ENCODE measurements around the gene EIF4E2. TPM values are rescaled to one million over a fixed set of nuclear protein-coding genes. Genes with fewer than 3 reads are reported as not detected.

EIF4E2 gene
- total RNA-seq, 3 donors from 2014 or later (not counting 1 experiment from before 2014, with no cell fraction given), result 62.2 to 67.6 (median 63.5) TPM

DNA sequence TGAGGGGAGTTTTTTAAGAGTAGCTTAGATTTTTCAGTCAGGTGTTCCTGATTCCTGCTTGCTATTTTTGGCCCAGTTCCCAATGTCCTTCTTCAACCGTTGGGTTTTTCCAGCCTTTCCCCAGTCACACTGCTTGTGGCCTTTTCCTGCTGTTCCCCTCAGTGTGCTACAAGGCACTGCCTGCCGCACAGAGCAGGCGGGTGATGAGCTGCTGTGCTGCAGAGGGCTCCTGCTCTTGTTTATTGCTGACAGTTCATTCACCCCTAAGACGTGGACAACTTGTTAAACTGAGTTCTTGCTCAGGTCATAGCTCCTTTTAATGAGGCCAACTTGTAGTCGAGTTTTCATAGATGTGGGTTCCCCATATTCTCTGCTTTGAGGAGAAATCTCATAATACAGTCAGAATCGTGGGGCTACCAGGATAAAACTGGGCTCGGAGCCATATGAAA, 20.6 kb downstream of the EIF4E2 start:
- H3K36me3 ChIP-seq (ENCODE audit: control insufficient read depth, insufficient read depth, low read length), result peaks cover 74% of the 10 kb centered on the region
- TF ChIP-seq, protein P1, sequence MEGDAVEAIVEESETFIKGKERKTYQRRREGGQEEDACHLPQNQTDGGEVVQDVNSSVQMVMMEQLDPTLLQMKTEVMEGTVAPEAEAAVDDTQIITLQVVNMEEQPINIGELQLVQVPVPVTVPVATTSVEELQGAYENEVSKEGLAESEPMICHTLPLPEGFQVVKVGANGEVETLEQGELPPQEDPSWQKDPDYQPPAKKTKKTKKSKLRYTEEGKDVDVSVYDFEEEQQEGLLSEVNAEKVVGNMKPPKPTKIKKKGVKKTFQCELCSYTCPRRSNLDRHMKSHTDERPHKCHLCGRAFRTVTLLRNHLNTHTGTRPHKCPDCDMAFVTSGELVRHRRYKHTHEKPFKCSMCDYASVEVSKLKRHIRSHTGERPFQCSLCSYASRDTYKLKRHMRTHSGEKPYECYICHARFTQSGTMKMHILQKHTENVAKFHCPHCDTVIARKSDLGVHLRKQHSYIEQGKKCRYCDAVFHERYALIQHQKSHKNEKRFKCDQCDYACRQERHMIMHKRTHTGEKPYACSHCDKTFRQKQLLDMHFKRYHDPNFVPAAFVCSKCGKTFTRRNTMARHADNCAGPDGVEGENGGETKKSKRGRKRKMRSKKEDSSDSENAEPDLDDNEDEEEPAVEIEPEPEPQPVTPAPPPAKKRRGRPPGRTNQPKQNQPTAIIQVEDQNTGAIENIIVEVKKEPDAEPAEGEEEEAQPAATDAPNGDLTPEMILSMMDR (IDR thresholded peaks at IDR 0.05), result no peak
- intact Hi-C loops (cut with micrococcal nuclease), result no loop called here

DNA sequence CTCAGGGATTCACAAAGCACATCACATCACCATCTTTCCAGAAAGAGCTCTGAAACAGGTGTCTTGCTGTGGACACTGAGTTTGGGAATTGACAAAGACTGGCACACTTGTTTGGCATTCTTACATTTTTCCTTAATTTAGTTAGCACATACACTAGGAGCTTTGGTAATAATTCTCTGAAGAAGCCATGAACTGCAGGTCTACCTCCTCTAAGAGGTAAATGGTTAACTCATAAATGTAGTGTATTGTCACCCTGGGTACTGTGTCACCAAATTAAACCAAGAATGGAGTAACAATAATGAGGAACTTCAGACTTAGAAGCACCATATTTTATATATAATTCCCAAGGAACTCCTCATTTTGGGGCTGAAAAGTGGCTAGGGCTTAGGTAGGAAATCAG, 22.6 kb downstream of the EIF4E2 start:
- no peaks in the 10 kb centered on the region for H3K27me3 ChIP-seq (ENCODE audit: control insufficient read depth, insufficient read depth, low read length)
- Mint-ChIP-seq H3K9me3 (no peaks in the 10 kb centered on the region), H3K27ac (no peak overlapping the region), H3K4me1 (peaks cover 5 to 7% of the 10 kb centered on the region in 2 donors), H3K27me3 (ENCODE audit: low read depth in 2 of 2) (no peaks in the 10 kb centered on the region), H3K4me3 (no peak overlapping the region), H3K36me3 (no peaks in the 10 kb centered on the region)
- no peaks in the 10 kb centered on the region for H3K4me1 ChIP-seq (ENCODE audit: control insufficient read depth, insufficient read depth, low read length)
- no peak for ATAC-seq
- H3K27ac ChIP-seq (ENCODE audit: low read length), result no peak overlapping the region
- no peaks in the 10 kb centered on the region for H3K9me3 ChIP-seq (ENCODE audit: control insufficient read depth, insufficient read depth, low read length)
- TF ChIP-seq, protein P1 (IDR thresholded peaks at IDR 0.05), result no peak
- H3K4me3 ChIP-seq (ENCODE audit: low read length), result no peak overlapping the region
- intact Hi-C loops (cut with micrococcal nuclease), result no loop called here
- DNase-seq, result no peak
- H3K36me3 ChIP-seq (ENCODE audit: control insufficient read depth, insufficient read depth, low read length), result peaks cover 64% of the 10 kb centered on the region

More for the DNA sequence above, 20.6 kb downstream of the EIF4E2 start:
- ATAC-seq, result no peak
- Histone ChIP-seq H3K4me1 (ENCODE audit: control insufficient read depth, insufficient read depth, low read length) (no peaks in the 10 kb centered on the region), H3K4me3 (ENCODE audit: low read length) (no peak overlapping the region), H3K27me3 (ENCODE audit: control insufficient read depth, insufficient read depth, low read length) (no peaks in the 10 kb centered on the region), H3K9me3 (ENCODE audit: control insufficient read depth, insufficient read depth, low read length) (no peaks in the 10 kb centered on the region), H3K27ac (ENCODE audit: low read length) (no peak overlapping the region)
- Mint-ChIP-seq H3K27me3 (ENCODE audit: low read depth in 2 of 2) (no peaks in the 10 kb centered on the region), H3K9me3 (no peaks in the 10 kb centered on the region), H3K4me1 (peaks cover 5 to 7% of the 10 kb centered on the region in 2 donors), H3K27ac (no peak overlapping the region), H3K4me3 (no peak overlapping the region), H3K36me3 (peaks cover 18% of the 10 kb centered on the region)
- 92% methylated on average over 7 of the region's 7 CpGs for WGBS (ENCODE audit: insufficient coverage)
- DNase-seq, result no peak

DNA sequence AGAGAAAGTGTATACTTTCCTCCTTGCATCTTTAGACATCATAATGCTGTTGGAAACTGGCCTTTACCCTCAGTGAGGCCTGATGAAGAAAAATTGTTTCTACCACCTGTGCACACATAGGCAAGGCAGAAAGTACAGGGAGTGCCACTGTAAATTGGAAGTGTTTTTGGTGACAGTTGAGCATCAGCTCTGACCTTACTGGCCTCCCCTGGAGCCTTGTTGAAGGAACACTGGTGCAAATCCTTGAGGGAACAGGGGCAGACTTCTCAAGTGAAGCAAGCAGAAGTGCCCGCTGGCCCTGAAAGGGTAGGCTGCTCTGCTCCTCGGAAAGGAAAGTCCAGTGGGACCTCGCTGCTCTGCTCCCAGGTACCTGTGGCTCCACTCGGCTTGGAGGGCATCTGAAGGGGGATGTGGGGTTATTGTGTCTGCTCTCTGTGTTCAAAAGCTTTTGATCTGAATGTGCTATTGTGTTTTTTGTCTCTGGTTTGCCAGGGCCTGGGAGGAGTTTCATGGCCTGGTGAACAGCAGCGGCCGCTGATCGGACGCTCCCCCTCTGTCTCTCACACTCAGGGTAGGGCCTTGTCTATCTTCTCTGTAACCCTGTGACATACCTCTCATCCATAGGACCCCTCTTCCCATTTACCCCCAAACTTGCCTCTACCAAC, 23.4 kb downstream of the EIF4E2 start:
- 97% methylated on average over 8 of the region's 8 CpGs for WGBS (ENCODE audit: insufficient coverage)
- H3K4me1 ChIP-seq (ENCODE audit: control insufficient read depth, insufficient read depth, low read length), result no peaks in the 10 kb centered on the region
- H3K27ac ChIP-seq (ENCODE audit: low read length), result no peak overlapping the region
- DNase-seq (no peak), ATAC-seq (no peak)
- H3K36me3 ChIP-seq (ENCODE audit: control insufficient read depth, insufficient read depth, low read length), result peaks cover 58% of the 10 kb centered on the region
- H3K27me3 ChIP-seq (ENCODE audit: control insufficient read depth, insufficient read depth, low read length), result no peaks in the 10 kb centered on the region
- TF ChIP-seq, protein P1 (IDR thresholded peaks at IDR 0.05), result no peak
- Mint-ChIP-seq H3K4me3 (no peak overlapping the region), H3K36me3 (no peaks in the 10 kb centered on the region), H3K4me1 (peaks cover under 1 to 5% of the 10 kb centered on the region in 2 donors), H3K9me3 (no peaks in the 10 kb centered on the region), H3K27ac (no peak overlapping the region), H3K27me3 (ENCODE audit: low read depth in 2 of 2) (no peaks in the 10 kb centered on the region)
- H3K4me3 ChIP-seq (ENCODE audit: low read length), result no peak overlapping the region
- intact Hi-C loops (cut with micrococcal nuclease), result no loop called here
- no peaks in the 10 kb centered on the region for H3K9me3 ChIP-seq (ENCODE audit: control insufficient read depth, insufficient read depth, low read length)
